ENCODE data around the gene ICAM4. TPM values are rescaled to one million over a fixed set of nuclear protein-coding genes. Genes with fewer than 3 reads are reported as not detected.

Gene ICAM4
- total RNA-seq, 3 donors from 2014 or later (not counting 1 experiment from before 2014, with no cell fraction given), result 1.3 to 3.6 (median 3.0) TPM

DNA sequence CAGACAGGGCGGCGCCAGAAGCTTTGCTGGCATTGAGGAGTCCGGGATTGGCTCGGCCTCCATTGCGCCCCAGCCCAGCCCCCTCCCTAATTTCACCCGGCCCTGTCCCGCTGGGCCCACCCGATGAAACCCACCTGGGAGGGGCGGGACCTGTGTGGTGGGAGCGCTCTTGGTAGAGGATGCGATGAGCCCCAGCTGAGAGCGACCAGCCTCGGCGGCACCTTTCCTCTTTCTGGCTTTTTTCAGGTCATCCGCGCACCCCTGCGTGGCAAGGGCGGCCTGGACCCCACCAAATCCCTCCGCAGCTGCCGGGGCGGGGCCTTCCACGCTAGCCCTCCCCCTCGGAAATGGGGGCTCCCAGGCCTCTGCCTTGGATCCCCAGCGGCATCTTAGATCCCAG is 22.7 kb downstream of the ICAM4 start, which contains the start of gene ZGLP1:
TSS of gene ZGLP1 (minus strand) at position 393 of the 400 bp plus-strand sequence.
- TF ChIP-seq, protein P1, sequence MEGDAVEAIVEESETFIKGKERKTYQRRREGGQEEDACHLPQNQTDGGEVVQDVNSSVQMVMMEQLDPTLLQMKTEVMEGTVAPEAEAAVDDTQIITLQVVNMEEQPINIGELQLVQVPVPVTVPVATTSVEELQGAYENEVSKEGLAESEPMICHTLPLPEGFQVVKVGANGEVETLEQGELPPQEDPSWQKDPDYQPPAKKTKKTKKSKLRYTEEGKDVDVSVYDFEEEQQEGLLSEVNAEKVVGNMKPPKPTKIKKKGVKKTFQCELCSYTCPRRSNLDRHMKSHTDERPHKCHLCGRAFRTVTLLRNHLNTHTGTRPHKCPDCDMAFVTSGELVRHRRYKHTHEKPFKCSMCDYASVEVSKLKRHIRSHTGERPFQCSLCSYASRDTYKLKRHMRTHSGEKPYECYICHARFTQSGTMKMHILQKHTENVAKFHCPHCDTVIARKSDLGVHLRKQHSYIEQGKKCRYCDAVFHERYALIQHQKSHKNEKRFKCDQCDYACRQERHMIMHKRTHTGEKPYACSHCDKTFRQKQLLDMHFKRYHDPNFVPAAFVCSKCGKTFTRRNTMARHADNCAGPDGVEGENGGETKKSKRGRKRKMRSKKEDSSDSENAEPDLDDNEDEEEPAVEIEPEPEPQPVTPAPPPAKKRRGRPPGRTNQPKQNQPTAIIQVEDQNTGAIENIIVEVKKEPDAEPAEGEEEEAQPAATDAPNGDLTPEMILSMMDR (IDR thresholded peaks at IDR 0.05), result no peak
- intact Hi-C loops (cut with micrococcal nuclease), result no loop called here
- Mint-ChIP-seq H3K4me1 (peaks cover 0 to 2% of the 10 kb centered on the region in 2 donors), H3K27ac (no peak within 1 kb of the TSS), H3K36me3 (no peaks in the 10 kb centered on the region), H3K9me3 (no peaks in the 10 kb centered on the region), H3K4me3 (no peak within 1 kb of the TSS), H3K27me3 (ENCODE audit: low read depth in 2 of 2) (no peaks in the 10 kb centered on the region)
- 94% methylated on average over 23 of the region's 24 CpGs for whole genome bisulfite sequencing (ENCODE audit: insufficient coverage)
- ATAC-seq, result no peak
- Histone ChIP-seq H3K27ac (ENCODE audit: low read length) (no peak within 1 kb of the TSS), H3K4me1 (ENCODE audit: control insufficient read depth, insufficient read depth, low read length) (peaks cover 10% of the 10 kb centered on the region), H3K27me3 (ENCODE audit: control insufficient read depth, insufficient read depth, low read length) (no peaks in the 10 kb centered on the region), H3K4me3 (ENCODE audit: low read length) (no peak within 1 kb of the TSS), H3K9me3 (ENCODE audit: control insufficient read depth, insufficient read depth, low read length) (no peaks in the 10 kb centered on the region), H3K36me3 (ENCODE audit: control insufficient read depth, insufficient read depth, low read length) (no peaks in the 10 kb centered on the region)
- DNase-seq, result no peak

DNA sequence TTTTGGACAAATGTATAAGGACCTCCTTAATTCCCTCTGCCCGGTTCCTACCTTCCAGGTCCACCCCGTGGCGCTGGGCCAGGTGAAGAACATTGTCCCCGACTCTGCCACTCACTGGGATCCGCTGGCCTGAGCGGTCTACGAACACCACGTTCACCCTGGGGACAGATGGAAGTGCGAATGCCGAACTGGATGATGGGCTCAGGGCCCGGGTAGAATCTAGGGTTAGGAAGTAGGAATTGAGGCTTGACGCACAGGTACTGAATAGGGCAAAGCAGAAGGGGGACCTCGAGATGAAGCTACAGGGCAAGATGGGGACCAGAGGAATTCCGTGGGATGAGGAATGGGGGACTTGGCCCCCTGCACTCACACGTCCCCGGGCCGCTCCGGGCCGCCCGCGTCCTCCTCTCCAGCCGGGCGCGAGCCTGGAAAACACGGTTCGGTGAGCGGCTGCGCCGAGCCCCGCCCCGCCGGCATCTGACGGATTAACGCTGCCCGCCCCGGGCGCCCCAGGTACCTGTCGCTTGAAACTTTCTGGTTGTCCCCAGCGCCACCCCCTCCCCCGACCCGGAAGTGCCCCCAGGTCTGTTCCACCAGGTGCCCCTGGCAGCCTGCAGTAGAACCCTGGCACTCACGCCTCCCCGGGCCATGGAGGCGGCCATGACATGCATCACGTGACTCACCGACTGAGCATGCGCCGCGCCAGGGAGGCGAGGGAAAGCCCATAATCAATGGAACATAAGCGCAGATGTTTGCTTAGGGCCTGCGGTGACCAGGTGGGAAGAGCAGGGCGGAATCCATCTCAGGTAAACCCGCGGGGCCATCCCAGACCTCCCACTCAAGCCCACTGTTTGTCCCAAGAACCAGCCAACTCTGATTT is 28.8 kb downstream of the ICAM4 start, which contains the start of gene FDX2:
TSS of gene FDX2 (minus strand) at position 681 of the 880 bp plus-strand sequence. CDS start at position 662, 19 bp downstream.
- Histone ChIP-seq H3K4me1 (ENCODE audit: control insufficient read depth, insufficient read depth, low read length) (peaks cover 12% of the 10 kb centered on the region), H3K4me3 (ENCODE audit: low read length) (peak within 1 kb of the TSS; percentile 79), H3K9me3 (ENCODE audit: control insufficient read depth, insufficient read depth, low read length) (no peaks in the 10 kb centered on the region), H3K27ac (ENCODE audit: low read length) (peak within 1 kb of the TSS; percentile 19), H3K36me3 (ENCODE audit: control insufficient read depth, insufficient read depth, low read length) (peaks cover 28% of the 10 kb centered on the region), H3K27me3 (ENCODE audit: control insufficient read depth, insufficient read depth, low read length) (no peaks in the 10 kb centered on the region)
- no peaks in the 10 kb centered on the region for H3K27me3 Mint-ChIP-seq (ENCODE audit: low read depth in 2 of 2)
- DNase-seq, result peak; percentile 76 to 96
- peak within 1 kb of the TSS; percentile 83 for H3K4me3 Mint-ChIP-seq
- 2% methylated on average over 55 of the region's 55 CpGs for WGBS (ENCODE audit: insufficient coverage)
- TF ChIP-seq, protein P1 (IDR thresholded peaks at IDR 0.05), result no peak
- ATAC-seq, result peak; percentile 79 to 93 (median 89)
- peak within 1 kb of the TSS; percentile 90 to 91 for H3K27ac Mint-ChIP-seq
- peaks cover 6 to 31% of the 10 kb centered on the region in 2 donors for H3K4me1 Mint-ChIP-seq
- intact Hi-C loops (cut with micrococcal nuclease), result no loop called here
- H3K9me3 Mint-ChIP-seq, result no peaks in the 10 kb centered on the region
- no peaks in the 10 kb centered on the region for H3K36me3 Mint-ChIP-seq

DNA sequence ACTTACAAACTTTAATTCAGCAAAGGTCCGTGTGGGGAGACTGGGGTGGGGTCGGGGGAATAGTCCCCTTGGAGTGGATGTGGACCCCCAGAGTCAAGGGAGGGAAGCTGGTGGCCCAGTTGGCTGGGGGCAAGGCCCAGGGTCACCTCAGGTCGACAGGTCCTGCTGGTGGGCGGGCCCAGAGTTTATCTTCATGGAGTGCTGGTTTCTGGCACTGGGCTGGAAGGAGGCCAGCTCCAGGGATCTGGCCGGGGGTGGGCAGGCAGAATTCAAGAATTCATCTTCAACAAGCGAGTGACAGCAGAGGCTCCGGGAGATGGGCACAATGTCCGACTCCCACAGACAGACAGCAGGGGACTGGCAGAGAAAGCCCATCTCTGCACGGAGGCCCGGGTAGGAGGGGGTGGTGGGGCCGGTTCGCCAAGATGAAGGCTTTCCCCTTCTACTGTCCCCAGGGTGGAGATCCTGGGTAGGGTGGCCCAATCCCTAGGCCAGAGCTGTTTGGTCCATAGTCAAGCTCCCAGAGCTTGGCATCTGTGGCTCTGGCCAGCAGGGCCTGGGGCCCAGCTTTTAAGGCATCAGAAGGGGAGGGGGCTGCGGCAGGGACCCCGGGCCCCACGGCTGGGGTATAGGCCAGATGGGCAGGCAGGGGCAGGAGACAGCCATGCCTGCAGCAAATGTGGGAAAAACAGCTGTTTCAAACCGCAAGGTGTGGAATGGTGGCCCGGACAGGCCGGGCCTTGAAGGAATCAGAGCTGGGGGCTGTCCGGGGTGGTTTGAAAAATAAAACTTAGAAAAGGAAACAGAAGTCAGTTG is 29.7 kb downstream of the ICAM4 start:
- ATAC-seq, result peak in 1 of 3 donors; percentile 3
- Mint-ChIP-seq H3K36me3 (no peaks in the 10 kb centered on the region), H3K9me3 (no peaks in the 10 kb centered on the region), H3K27me3 (ENCODE audit: low read depth in 2 of 2) (no peaks in the 10 kb centered on the region), H3K4me1 (peaks cover 6 to 31% of the 10 kb centered on the region in 2 donors), H3K4me3 (peak overlapping the region; percentile 83), H3K27ac (peak overlapping the region; percentile 90 to 91)
- WGBS (ENCODE audit: insufficient coverage), result 88% methylated on average over 16 of the region's 19 CpGs
- TF ChIP-seq, protein P1 (IDR thresholded peaks at IDR 0.05), result no peak
- Histone ChIP-seq H3K27me3 (ENCODE audit: control insufficient read depth, insufficient read depth, low read length) (no peaks in the 10 kb centered on the region), H3K4me3 (ENCODE audit: low read length) (no peak overlapping the region), H3K4me1 (ENCODE audit: control insufficient read depth, insufficient read depth, low read length) (peaks cover 12% of the 10 kb centered on the region), H3K27ac (ENCODE audit: low read length) (peak overlapping the region; percentile 19), H3K9me3 (ENCODE audit: control insufficient read depth, insufficient read depth, low read length) (no peaks in the 10 kb centered on the region), H3K36me3 (ENCODE audit: control insufficient read depth, insufficient read depth, low read length) (peaks cover 36% of the 10 kb centered on the region)
- no peak for DNase-seq
- intact Hi-C loops (cut with micrococcal nuclease), result no loop called here

Data from natural killer cell (primary cell).